ENCODE data around the gene ATF5.

ATF5 gene

DNA sequence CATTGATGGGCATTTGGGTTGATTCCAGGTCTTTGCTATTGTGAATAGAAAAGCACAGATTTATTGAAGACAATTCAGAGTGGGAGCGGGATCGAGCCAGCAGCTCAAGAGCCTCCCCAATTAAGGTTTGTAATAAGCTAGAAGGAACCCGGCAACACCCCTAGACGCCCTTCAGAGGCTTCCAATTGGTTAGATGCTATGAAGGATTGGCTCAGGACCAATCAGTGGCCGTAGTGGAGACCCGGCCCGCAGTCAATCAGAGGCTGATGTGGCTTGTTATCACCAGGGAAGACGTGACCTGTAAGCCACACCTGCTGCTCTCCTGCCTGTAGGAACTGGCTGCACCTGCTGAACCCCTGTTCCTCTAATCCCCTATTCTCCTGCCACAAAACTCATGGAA, 17.4 kb downstream of the ATF5 start:
- DNase-seq (ENCODE audit: extremely low read depth, low read depth), result no peak
- TF ChIP-seq, protein P1, sequence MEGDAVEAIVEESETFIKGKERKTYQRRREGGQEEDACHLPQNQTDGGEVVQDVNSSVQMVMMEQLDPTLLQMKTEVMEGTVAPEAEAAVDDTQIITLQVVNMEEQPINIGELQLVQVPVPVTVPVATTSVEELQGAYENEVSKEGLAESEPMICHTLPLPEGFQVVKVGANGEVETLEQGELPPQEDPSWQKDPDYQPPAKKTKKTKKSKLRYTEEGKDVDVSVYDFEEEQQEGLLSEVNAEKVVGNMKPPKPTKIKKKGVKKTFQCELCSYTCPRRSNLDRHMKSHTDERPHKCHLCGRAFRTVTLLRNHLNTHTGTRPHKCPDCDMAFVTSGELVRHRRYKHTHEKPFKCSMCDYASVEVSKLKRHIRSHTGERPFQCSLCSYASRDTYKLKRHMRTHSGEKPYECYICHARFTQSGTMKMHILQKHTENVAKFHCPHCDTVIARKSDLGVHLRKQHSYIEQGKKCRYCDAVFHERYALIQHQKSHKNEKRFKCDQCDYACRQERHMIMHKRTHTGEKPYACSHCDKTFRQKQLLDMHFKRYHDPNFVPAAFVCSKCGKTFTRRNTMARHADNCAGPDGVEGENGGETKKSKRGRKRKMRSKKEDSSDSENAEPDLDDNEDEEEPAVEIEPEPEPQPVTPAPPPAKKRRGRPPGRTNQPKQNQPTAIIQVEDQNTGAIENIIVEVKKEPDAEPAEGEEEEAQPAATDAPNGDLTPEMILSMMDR (IDR thresholded peaks at IDR 0.05; ENCODE audit: low read depth, low read length), result no peak

DNA sequence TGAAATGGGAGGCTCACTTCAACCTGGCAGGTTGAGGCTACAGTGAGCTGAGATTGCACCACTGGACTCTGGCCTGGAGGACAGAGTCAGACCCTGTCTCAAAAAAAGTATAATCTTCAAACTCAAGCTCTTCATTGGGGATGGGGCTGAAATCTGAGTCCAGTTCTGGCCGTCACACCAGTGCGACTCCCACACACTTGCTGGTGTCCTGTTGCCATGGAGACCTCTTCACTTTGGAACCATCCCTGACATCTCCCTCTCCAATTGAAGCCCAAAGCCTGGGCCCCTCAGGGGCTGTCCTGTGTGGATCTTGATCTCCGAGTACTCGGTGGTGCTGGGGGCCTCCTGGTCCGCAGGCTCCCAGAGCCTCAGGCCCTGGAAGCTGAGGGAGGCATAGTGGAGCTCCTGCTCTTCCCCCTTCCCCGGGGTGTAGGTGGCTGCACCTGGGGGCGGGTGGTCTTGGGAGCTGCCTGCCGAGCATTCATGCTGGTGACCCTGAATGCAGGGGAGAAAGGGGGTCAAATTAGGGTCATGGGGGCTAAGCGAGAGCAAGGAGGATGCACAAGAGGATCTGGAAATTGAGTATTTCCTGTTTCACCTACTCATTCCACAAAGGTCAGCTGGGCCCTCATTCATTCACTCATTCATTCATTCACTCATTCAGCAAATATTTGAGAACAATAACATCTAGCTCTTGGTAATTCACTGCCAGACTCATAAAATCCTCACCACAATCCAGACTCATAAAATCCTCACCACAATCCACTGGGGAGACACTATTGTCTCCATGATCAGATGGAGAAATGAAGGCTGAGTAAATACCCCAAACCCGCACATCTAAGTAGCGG, 21.0 kb downstream of the ATF5 start:
- no peak for DNase-seq (ENCODE audit: extremely low read depth, low read depth)
- TF ChIP-seq, protein P1 (IDR thresholded peaks at IDR 0.05; ENCODE audit: low read depth, low read length), result no peak

DNA sequence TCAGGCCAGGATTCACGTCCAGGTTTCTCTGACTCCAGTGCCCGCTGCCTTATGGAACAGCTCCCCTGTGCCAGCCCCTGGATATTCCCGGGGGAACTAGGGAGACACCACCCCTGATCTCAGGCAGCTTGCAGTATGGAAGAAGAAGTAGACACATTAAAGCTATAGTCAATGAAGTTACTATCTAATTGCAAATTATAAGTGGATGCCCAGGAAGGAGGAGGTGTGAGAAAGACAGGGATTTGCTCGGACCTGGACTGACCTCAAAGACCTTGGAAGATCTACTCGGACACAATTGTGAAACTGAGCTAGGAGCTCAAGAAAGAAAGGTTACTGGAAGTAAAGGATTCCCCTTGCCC, 21.6 kb downstream of the ATF5 start:
- TF ChIP-seq, protein P1 (IDR thresholded peaks at IDR 0.05; ENCODE audit: low read depth, low read length), result no peak
- no peak for DNase-seq (ENCODE audit: extremely low read depth, low read depth)

DNA sequence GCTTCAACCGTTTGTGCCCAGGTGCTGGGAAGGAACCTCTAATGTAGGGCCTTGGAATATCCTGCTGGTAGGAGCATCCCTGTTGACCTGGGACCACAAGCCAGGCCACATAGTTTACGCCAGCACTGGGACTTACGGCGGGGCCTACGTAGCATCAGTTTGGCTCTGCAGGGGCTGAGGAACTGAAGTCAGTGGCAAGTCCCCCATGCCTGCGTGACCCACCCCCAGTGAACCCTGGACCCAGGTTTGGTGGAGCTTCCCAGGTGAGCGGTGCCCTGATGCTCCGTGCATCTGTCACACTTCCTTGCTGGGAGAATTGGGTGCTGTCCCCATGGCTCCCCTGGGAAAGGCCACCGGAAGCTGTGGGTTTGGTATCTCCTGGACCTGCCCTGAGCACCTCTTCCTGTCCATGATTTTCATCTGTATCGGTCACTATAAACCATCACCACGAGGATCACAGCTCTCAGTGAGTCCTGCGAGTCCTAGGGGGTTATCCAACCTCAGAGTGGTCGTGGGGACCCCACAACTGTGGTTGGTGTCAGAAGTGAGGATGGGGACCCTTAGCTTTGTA, 22.0 kb downstream of the ATF5 start:
- TF ChIP-seq, protein P1 (IDR thresholded peaks at IDR 0.05; ENCODE audit: low read depth, low read length), result no peak

DNA sequence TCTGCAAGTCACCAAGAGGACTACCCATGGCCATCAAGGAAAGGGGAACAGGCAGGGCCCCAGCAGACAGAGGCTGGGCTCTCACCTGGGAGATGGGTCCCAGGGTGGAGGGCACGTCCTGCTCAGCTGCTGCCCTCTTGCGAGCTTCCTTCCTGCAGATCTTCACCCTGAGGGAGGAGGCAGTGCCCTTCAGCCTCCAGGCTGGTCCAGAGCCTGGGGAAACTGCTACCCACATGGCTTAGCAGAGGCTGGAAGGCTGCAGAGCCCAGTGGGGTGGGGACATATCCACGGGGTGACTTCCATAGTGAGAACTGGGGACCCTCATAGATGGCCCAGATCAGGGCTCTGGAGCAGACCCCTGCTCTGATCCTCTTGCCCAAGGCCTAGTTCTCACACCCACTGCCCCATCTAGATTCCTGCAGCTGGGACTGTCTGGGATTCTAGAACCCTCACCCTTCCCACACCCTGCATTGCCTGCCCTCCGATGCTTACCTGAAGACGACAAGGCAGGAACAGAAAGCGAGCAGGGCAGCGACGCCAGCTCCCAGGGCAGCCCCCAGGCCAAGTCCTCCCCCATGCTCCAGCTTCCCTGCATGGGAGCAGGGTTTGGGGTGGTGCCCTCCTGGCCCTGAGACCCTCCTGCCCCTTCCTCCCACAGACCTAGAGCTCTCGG, 22.9 kb downstream of the ATF5 start:
- TF ChIP-seq, protein P1 (IDR thresholded peaks at IDR 0.05; ENCODE audit: low read depth, low read length), result no peak

More for the DNA sequence above, 22.0 kb downstream of the ATF5 start:
- no peak for DNase-seq (ENCODE audit: extremely low read depth, low read depth)

DNA sequence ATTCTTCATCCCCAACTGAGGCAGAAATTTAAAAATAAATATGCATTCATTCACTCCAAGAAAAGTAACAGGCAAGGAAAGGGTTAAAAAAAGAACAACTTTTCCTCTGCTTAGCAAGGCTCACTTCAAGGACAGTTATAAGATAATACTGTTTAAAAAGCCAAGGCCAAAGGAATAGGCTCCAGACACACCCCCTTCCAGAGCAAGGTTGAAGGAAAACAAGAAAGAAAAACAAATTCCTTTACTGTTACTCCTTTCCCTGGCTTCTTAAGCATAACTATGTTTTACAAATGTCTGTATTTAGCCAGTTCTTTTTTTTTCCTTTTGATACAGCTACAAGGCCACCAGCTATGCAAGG, 23.5 kb downstream of the ATF5 start:
- TF ChIP-seq, protein P1 (IDR thresholded peaks at IDR 0.05; ENCODE audit: low read depth, low read length), result no peak

More for the DNA sequence above, 22.9 kb downstream of the ATF5 start:
- DNase-seq (ENCODE audit: extremely low read depth, low read depth), result no peak

DNA sequence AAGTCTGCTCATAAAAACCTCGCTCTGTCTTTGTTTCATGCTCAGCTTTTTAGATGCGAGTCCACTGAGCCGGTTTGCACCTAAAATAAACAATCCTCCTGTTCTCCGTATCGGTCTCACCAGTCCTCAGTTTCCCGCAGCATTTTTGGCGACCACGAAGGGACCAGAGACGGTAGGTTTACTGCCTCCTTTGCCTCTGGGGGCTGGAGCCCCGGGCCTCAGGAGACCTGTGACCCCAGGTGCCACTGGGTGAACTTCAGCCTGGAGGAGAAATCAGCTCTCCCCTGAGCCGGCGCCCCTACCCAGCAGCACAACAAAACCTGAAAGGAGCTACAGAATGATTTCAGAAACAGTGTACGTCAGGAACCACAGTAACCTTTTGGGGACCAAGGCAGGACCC, 23.9 kb downstream of the ATF5 start:
- DNase-seq (ENCODE audit: extremely low read depth, low read depth), result no peak
- TF ChIP-seq, protein P1 (IDR thresholded peaks at IDR 0.05; ENCODE audit: low read depth, low read length), result no peak

More for the DNA sequence above, 23.5 kb downstream of the ATF5 start:
- no peak for DNase-seq (ENCODE audit: extremely low read depth, low read depth)

Measured in AG09319 (cell line).